Forelimb muscle (tissue), 1 donor: ENCODE measurements around the gene ZNF837. TPM values are rescaled to one million over a fixed set of nuclear protein-coding genes. Genes with fewer than 3 reads are reported as not detected.

Source experiments
- DNase-seq: peaks from one replicate; pipeline ENCODE4 v3.0.0-alpha.2; 2013; ENCODE audit warnings: low read depth
- polyA plus RNA-seq: library from polyadenylated mRNA; unstranded; fragments of 120-200 nt; gene quantifications from one replicate; pipeline ENCODE4 v1.2.1, GENCODE V29; 2013; ENCODE audit not compliant: insufficient read length

The ZNF837 gene
- polyA plus RNA-seq, 1 donor = 1.9 TPM

DNA sequence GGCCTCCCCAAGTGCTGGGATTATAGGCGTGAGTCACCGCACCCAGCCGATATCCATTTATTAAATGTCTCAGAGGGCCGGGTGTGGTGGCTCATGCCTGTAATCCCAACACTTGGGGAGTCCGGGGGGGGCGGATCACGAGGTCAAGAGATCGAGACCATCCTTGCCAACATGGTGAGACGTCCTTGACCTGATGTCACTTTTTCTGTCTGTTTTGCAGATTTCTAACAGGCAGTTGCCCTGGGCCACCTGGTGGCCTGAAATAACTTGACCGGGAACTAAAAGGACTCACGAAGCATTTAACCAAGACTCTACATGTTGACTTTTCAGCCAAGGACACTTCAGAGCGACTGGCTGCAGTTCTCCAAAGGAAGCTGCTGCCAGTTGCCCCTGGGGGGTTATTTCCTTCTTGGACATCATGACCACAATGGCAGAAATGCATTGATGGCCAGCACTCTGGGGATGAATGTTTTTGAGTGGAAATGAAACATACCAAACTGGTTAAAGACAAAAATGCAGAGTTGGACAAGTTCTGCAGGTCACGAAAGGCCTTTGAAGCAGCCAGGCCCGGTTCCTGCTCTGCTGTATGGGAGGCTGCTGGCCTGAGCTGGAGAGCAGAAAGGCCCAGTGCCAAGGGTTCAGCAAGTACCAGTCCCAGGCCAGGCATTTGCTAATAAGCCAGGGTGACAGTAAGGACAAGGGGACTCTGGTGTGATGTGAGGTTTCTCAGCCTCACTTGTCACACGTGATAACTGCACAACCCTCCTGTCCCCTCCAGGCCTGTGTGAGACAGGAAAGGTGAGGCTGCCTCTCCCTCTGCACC is 8.3 kb downstream of the ZNF837 start:
- DNase-seq = no peak

DNA sequence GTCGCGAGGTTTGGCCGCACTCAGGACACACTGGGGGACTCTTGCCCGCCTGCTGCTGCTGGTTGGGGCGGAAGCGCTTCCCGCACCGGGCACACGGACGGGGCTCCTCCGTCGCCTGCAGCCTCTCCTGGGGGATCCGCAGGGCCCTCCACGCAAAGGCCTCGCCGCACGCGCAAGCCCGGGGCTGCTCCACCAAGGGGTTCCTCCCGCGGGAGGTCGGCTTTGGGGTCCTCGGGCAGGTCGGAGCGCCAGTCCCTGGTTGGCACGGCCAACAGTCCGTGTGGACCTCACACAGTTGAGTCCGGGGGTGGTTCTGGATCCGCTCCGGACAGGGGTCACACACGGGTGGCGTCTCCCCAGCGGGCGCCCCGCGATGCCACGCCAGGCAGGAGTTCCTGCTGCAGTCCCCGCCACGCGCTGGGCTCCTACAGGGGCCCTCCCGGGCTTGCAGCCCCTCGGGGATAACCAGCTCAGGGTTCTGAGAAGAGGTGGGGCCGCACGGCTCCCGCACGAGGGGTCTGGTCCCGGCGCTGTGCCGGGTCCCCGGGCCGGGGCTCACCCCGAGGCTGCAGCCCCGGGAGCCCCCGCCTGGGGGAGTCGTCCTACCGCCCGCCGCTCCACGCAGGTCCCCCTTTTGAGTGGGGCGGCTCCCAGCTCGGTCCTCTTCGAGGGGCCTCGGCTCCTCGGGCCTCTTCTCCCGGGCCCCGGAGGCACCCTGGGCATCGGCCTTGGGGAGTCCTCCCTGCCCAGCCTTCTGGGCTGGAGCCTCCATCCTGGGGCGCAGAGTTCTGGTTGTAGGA is 12.1 kb downstream of the ZNF837 start:
- DNase-seq = no peak

DNA sequence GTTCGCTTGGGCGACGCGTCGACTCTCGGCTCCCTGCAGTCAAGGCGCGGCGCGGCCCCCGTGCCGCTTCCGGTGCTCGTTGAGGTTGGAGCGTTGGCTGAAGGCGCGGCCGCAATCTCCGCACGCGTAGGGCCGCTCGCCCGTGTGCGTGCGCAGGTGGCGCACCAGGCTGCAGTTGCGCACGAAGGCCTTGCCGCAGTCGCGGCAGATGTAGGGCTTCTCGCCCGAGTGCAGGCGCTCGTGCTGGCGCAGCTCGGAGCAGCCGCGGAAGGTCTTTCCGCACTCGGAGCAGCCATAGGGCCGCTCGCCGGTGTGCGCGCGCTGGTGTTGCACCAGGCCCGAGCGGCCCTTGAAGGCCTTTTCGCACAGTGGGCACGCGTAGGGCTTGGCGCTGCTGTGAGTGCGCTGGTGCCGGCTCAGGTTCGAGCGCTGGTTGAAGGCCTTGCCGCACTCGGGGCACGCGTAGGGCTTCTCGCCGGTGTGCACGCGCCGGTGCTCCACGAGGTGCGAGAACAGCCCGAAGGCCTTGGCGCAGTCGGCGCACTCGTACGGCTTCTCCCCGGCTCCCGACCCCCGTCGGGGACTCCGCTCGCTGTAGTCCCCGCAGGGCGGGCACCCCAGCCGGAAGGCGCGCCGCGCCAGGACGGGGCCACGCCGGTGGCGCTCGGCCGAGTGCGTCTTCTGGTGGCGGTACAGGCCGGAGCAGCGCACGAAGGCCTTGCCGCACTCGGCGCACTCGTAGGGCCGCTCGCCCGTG is 13.0 kb downstream of the ZNF837 start:
- no peak for DNase-seq

DNA sequence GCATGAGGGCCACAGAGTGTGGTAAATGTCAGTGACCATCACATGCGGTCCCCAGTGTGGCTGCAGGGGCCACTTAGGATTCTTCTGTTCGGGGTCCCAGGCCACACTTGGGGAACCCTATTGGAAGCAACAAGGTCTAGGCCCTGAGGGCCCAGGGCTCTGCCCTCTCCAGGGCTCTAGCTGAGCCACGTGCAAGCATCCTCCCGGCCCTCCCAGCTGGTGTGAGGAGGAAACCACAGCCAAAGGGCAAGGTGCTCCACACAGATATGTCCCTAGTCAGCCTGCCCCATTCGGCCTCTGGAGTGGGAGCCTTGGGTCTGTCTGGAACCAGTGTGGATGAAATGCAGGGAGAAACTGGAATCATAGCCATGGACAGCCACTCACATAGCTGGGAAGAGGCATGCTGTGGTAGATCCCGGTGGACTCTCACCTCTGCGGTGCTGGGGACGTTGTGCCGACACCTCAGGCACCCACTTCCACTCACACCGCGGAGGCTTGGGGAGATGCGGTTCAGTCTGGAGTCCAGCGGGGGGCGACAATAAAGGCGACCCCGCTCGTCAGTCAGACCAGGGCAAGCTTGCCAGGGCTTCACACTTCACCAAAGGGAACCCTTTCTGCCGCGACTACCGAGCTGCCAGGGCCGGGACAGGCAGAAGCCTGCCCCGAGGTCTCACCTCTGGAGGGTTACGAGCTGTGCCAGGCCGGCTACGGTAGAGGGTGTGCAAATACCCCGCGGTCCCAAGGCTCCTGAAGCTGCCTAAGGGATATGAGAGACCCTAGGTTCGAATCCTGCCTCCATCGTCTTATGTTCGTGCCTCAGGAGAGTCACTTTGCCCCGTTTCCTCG is 14.0 kb downstream of the ZNF837 start:
- no peak for DNase-seq

DNA sequence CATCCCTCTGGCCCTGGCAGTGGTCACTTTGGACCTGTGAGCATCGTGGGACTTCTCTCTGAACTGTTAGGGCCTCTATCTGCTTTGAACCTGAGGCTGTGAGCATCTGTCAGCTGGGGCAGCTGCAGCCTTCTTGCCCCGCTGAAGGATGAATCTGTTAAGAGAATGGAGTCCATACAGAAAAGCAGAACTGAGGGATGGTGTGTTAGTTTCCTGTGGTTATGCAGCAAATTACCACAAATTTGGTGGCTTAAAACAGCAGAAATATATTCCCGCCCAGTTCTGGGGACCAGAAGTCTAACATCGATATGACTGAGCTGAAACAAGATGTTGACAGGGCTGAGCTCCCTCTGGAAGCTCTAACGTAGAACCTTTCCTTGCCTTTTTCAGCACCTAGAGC is 16.7 kb downstream of the ZNF837 start:
- DNase-seq = no peak

DNA sequence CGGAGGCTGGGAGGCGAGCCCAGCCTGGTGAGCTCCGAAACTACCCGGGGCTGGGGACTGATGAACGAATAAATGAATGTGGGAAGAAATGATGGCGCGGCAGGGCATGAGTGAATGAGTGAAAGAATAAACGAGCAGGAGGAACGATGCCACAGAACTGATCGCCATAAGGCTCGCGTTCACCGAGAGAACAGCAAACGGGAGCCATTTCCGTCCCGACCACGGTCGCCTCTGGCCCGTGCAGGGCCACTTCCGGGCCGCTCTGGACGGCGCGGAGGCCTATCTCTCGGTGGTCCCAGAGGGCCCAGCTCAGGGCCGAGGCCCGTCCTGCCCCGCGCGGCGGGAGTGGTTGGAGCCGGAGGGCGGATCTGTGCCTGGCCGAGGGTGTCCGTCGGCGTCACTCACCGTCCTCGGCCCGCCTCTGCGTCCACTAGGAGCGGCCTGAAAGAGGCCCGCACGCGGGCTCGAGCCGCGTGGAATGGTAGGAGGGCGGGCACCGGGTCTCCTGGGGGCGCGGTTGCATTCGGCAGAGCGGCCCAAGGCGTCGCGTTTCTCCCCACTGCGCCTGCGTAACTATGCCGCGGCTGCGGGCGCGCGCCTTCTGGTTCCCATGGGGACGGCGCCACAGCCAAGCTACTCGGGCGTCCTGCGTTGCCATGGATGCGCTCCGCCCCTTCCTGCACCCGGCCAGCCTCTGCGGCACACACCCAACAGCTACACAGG is 18.4 kb downstream of the ZNF837 start, which contains the start of gene ZNF497:
ZNF497 (minus strand) TSS at position 480 of the 723 bp plus-strand sequence. CDS start 5,116 bp downstream, outside the sequence.
- DNase-seq = peak; percentile 80

DNA sequence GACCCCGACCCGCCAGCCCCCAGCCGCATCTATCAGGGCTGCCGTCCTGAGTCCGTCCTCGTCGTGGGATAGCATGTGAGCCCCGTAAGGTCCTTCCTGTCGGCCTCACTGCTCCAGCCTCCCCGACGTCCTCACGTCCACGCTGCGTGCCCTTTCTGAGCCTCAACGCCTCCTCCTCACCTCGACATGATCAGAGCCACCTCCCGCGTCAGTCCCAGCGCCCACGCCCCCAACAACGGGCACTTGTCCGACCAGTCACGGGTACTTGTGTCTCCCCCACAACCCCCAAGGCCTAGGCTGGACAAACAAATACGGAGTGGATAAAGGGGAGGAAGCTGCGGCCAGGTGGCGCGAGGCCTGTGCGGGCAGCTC is 18.9 kb downstream of the ZNF837 start:
- no peak for DNase-seq

DNA sequence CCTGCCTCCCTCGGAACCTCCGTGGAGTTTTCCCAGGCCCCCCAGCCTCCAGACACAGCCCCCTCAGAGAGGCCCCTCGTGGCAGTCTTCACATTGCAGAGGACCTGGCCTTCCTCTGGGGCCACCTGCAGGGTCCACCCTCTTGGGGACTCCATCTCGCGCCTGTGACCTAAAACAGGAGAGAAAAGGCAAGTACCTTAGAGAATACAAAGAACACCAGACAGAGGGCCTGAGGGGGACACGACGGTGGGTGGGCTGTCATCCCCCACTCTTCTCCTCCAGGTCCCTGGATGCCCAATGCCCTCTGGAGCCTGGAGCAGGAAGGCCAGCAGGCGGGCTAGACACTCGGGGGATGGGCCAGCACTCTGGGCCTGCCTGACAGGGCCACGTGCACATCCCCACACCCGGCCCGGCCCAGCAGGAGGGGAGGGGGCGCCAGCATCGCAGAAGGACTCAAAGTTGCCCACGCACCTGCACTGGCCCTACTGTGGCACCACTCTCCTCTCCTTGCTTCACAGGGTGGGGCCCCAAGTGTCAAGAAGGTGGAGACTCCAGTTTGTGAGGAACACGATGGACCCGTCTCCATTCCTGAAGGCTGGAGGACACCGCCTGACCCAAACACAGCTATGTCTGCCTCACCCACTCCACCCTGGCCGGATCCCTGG is 23.2 kb downstream of the ZNF837 start:
- no peak for DNase-seq

DNA sequence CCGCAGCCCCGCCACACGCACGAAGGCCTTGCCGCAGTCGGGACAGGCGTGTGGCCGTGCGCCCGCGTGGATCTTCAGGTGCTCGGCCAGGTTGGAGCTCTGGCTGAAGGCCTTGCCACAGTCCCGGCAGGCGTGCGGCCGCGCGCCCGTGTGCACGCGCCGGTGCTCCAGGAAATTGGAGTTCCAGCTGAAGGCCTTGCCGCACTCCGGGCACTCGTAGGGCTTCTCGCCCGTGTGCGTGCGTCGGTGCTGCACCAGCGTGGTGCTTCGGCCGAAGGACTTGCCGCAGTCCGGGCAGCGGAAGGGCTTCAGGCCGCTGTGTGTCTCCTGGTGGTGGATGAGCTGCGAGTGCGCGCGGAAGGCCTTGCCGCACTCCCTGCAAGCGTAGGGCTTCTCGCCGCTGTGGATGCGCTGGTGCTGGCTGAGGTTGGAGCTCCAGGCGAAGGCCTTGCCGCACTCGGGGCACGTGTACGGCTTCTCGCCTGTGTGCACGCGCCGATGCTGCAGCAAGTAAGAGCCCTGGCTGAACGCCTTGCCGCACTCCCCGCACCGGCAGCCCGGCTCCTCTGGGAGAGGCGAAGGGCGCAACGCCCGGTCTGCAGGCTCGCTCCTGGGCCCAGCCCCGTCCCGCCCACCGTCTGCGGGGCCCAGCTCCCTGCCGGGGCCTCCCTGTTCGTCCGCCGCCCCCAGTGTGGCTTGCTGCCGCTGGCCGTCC is 23.9 kb downstream of the ZNF837 start:
- DNase-seq = no peak

DNA sequence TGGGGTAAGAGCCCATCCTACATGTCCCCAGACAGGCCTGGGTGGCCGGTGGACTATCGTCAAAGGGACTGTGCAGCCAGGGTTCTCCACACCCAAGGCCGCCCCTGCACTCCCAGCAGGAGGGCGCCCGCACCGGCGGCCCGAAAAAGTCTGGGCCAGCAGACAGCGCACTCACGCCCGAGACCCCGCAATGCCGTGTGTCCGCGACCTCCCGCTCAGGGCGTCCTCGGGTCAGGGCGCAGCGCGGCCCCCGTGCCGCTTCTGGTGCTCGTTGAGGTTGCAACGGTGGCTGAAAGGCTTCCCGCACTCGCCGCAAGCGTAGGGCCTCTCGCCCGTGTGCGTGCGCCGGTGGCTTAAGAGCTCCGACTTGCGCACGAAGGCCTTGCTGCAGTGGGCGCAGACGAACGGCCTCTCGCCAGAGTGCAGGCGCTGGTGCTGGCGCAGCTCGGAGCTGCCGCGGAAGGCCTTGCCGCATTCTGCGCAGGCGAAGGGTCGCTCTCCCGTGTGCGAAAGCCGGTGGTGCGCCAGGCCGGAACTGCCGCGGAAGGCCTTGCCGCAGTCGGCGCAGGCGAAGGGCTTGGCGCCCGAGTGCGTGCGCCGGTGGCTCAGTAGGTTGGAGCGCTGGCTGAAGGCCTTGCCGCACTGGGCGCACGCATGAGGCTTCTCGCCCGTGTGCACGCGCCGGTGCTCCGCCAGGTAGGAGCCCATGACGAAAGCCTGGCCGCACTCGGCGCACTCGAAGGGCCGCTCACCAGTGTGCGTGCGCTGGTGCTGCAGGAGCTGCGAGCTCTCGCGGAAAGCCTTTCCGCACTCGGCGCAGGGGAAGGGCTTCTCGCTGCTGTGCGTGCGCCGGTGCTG is 24.7 kb downstream of the ZNF837 start:
- no peak for DNase-seq

DNA sequence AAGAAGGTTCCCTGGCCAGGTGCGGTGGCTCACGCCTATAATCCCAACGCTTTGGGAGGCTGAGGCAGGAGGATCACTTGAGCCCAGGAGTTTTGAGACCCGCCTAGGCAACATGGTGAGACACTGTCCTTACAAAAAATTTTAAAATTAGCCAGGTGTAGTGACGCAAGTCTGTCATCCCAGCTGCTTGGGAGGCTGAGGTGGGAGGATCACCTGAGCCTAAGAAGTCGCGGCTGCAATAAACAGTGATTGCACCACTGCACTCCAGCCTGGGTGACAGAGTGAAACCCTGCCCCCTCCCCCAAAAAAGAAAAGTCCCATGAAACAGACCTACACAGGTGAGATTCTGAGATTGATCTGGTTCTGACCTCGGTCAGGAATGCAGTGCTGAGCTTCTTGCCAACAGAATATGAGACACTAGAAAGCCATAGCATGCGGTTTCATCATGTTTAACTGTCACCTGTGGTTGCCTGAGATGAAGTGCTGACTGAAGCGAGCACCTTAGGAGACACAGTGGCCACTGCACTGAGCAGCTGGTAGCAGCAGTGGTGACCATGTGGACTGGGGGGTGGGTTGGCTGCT is 25.5 kb downstream of the ZNF837 start:
- DNase-seq = no peak

DNA sequence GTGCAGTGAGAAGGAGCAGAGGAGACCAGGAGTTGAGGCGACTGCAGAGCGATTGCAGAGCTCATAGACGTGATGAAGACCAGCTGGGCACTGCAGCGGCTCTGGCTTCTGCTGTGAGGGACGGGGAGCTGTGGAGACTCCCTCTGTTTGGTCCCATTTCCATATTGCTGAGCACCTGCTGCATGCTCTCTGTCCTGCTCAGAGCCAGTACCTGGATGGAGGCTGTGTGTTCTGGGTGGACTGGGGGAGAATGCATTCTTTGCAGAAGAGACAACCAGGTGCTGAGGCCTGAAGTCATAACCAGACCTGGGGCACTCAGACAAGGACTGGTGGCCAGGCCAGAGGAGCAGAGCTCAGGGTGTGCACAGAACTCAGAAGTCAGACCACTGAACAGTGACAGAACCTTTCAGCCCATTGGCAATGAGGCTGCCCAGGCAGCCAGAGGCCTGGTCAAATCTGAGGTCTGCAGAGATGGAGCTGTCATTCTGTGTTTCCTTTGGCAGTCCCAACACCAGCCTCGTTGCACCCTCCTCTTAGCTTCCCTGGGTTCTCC is 26.3 kb downstream of the ZNF837 start:
- no peak for DNase-seq

DNA sequence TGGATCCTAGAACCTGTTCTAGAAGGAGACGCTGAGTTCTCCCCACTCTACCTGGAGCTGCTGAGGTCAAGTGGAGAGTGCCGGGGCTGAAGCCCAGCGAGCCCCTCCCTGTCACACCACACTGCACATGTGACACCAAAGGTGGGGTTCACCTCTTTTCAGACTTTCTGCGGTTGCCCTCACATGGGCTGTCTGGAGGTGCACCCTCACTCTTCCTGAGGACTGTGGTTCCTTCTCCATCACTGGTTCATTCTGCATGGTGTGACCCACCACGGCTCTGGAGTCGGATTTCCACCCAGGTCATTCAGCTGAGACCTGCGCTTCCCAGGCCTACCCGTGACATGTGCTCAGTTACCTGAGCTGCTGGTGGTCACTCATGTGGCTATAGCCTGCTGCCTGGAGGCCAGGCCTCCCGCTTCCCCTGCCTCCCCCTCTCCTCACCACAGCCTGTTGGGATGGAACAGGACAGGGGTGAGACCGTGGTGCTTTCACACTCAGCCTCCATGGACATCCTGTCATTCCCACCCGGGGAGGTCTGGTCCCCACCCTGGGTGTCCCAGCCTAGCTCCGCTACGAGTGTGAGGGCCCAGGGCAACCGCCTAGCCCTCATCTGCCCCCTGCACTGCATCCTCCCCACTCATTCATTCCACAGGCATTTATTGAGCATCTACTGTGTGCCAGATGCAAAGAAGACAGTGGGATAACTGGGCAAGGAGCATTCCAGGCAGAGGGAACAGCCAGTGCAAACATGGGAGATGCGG is 26.9 kb downstream of the ZNF837 start:
- DNase-seq = no peak

DNA sequence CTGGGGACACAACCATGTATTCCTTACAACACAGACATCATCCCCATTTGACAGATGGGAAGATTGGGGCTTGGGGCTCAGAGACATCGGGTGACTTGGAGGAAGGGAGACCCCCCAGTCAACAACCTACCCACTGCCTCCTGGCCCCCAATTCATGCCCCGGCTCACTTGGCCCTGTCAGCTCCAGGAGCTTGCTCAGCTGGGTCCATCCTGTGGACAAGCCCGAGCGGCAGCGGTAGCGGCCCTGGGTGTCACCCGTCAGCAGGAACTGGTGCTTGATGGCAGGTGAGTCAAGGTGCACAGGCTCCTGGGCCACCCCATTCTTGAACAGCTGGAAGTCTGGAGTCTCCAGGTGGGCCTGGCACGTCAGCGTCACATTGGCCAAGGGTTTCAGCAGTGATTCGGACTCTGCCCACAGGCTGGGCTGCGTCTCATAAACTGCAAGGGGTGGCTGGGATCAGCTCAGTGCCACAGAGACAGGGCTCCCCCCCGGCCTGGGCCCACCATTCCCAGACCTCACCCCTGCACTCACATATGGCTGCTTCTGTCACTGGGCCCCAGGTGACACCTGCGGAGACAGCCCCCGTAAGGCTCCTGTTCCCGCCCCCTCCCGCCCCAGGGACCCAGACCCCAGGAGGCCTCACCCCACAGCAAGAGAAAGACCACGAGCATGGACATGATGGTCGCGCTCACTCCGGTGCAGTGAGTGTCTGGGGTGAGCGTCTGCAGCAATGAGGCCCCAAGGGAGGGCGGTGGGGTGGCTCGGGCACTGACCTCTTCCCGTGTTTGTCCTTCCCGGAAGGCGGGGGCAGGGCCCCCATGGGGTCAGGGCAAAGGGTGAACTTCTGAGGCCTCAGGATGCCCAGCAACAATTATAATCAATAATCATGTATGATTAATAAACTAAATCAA is 27.8 kb downstream of the ZNF837 start, which contains the start of gene A1BG:
A1BG (minus strand) TSS at position 733 of the 912 bp plus-strand sequence; CDS start at position 678, 55 bp downstream.
- no peak for DNase-seq

DNA sequence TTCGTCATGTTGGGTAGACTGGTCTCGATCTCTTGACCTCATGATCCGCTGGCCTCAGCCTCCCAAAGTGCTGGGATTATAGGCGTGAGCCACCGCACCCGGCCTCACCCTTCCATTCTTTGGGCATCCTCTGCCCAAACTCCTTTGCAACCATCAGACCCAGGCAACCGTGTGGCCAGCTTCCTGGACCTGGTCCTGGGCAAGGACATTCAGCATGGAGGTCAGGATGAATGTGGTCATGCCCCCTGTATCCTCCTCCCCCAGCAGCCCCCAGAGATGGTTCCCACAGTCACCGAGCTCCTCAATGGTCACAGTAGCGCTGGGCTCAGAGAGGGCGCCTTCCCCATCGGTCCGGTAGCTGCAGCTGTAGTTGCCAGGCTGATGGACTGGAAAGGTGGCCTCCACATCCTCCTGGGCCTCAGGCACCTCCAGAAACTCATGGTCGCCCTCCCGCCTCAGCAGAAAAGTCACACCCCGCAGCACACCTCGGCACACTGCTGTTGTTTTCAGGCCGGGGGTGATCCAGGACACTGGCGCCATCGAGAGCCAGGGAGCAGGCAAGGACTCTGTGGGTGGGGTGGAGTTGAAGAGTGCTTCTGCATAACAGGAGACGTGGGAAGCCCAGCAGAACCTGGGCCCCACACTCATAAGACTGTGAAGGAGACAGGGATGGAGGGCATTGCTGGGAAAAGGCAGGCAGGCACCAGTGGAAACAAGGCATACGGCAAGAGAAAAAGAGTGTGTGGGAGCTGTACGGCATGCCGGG is 28.7 kb downstream of the ZNF837 start:
- no peak for DNase-seq
